Activated CD8-positive, alpha-beta memory T cell treated with anti-CD3 and anti-CD28 coated beads, Interleukin-2, amount 10 ng/mL, durations not matched to agents 7 days and 5 days (primary cell): ENCODE measurements around the gene PPIL4. TPM values are rescaled to one million over a fixed set of nuclear protein-coding genes. Genes with fewer than 3 reads are reported as not detected.
"Not testable (repeated sequence)": the region's sequence is repeated elsewhere in the genome, so short reads cannot be mapped to it uniquely, and the experiment has no call there.

Experiments
- ATAC-seq: fragments of 150-1000 bp; cut with Tn5 transposase; one replicate; pipeline ENCODE4 v1.10.0; 2021; ENCODE audit warnings: moderate library complexity
- CTCF ChIA-PET: fragments of 350-600 bp; sonication (Branson Sonifier 250); formaldehyde crosslinking; loops from one replicate; lab custom pipeline; 2021; ENCODE audit warnings: antibody characterized with exemption; lab: Charles Lee
- DNase-seq: peaks from one replicate; pipeline ENCODE4 v3.0.0-alpha.2; 2020
- H3K27ac Mint-ChIP-seq: one replicate; pipeline ENCODE4 v1.8.0; 2021; ENCODE audit warnings: mild to moderate bottlenecking, mixed read lengths
- H3K27me3 Mint-ChIP-seq: one replicate; pipeline ENCODE4 v1.8.0; 2021; ENCODE audit warnings: mixed read lengths
- H3K36me3 Mint-ChIP-seq: one replicate; pipeline ENCODE4 v1.8.0; 2021; ENCODE audit warnings: mild to moderate bottlenecking, mixed read lengths
- H3K4me1 Mint-ChIP-seq: one replicate; pipeline ENCODE4 v1.8.0; 2021; ENCODE audit warnings: mixed read lengths
- H3K4me3 Mint-ChIP-seq: one replicate; pipeline ENCODE4 v1.8.0; 2021; ENCODE audit warnings: mild to moderate bottlenecking, moderate library complexity, mixed read lengths
- H3K9me3 Mint-ChIP-seq: one replicate; pipeline ENCODE4 v1.8.0; 2022; ENCODE audit warnings: low read depth, mixed read lengths
- total RNA-seq, 2 experiments: library from RNA; stranded (reverse); gene quantifications; one replicate each; pipeline ENCODE4 v1.2.3, GENCODE V29; 2021

PPIL4 gene
- total RNA-seq, 2 experiments from 2014 or later: 17.8 to 18.7 TPM

DNA sequence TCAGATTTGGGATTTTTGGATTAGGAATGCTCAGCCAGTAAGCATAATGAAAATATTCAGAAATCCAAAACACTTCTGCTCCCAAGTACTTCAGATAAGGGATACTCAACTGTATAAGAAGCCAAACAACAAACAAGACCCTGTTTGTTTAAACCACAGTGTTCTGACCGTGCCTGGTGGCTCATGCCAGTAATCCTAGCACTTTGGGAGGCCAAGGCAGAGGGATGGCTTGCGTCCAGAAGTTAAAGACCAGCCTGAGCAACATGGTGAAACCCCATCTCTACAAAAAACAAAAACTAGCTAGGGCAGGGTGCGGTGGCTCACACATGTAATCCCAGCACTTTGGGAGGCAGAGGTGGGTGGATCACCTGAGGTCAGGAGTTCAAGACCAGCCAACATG is 85.6 kb downstream of the PPIL4 start:
- CTCF ChIA-PET: interaction anchor here (1.3 kb wide), 1 partner anchor 40 kb away, joined by 3 read pairs; no protein-coding TSS in a partner anchor
- not testable (repeated sequence) for DNase-seq, ATAC-seq, H3K9me3 Mint-ChIP-seq, H3K27me3 Mint-ChIP-seq, H3K4me3 Mint-ChIP-seq, H3K27ac Mint-ChIP-seq, H3K4me1 Mint-ChIP-seq
- H3K36me3 Mint-ChIP-seq: peaks cover 50% of the 10 kb centered on the region

DNA sequence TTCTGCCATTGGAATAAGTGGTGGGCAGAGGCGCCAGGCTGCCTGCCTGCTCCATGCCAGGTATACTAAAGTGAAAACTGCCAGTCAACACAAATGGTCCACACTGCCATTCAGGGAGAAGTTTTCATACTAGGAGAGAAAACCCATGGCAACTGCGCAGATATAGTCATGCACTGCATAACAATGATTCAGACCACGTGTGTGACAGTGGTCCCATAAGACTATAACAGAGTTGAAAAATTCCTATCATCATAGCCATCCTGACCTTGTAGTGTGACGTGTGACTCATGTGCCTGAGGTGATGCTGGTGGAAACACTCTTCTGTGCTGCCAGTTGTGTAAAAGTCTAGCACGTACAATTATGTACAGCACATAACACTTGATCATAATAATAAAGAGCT is 86.1 kb downstream of the PPIL4 start:
- ATAC-seq: no peak

DNA sequence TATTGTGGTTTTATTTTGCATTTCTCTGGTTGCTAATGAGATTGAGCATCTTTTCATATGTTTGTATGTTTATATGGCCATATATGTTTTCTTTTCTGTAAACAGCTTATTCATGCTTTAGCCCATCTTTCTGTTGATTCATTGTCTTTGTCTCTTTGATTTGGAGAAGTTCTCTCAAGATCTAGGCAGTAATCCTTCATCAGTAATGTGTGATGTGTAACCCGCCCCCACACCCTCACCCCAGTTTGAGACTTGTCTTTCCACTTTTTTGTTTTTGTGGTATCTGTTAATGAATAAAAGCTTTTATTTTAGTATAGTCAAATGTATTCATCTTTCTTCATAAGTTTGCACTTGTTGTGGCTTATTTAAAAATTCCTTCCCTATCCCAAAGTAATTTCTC is 87.0 kb downstream of the PPIL4 start:
- DNase-seq (no peak), ATAC-seq (no peak)
- CTCF ChIA-PET: no interaction called here
- Mint-ChIP-seq H3K27ac (no peak overlapping the region), H3K9me3 (no peaks in the 10 kb centered on the region), H3K27me3 (no peaks in the 10 kb centered on the region), H3K4me3 (no peak overlapping the region), H3K4me1 (peaks cover 4% of the 10 kb centered on the region), H3K36me3 (peaks cover 47% of the 10 kb centered on the region)

More for the DNA sequence above, 86.1 kb downstream of the PPIL4 start:
- Mint-ChIP-seq H3K36me3 (peaks cover 50% of the 10 kb centered on the region), H3K27me3 (no peaks in the 10 kb centered on the region), H3K4me3 (no peak overlapping the region), H3K9me3 (no peaks in the 10 kb centered on the region), H3K27ac (no peak overlapping the region), H3K4me1 (peaks cover 7% of the 10 kb centered on the region)
- CTCF ChIA-PET: interaction anchor here (1.3 kb wide), 1 partner anchor 39 kb away, joined by 3 read pairs; no protein-coding TSS in a partner anchor
- no peak for DNase-seq

DNA sequence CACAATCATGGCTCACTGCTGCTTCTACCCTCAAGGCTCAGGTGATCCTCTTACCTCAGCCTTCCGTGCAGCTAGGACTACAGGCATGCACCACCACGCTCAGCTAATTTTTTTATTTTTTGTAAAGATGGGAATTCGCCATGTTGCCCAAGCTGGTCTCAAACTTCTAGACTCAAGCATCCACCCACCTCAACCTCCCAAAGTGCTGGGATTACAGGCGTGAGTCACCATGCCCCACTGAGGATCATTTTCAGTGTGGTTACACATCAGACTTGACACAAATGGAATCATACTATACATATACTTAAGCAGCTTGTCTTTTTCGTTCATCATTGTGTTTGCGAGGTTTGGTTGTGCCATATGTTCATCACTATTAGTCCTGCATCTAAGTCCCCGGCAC is 87.6 kb downstream of the PPIL4 start:
- Mint-ChIP-seq H3K27ac (no peak overlapping the region), H3K36me3 (peaks cover 44% of the 10 kb centered on the region), H3K9me3 (no peaks in the 10 kb centered on the region), H3K27me3 (no peaks in the 10 kb centered on the region), H3K4me1 (peaks cover 5% of the 10 kb centered on the region), H3K4me3 (no peak overlapping the region)
- ATAC-seq (no peak), DNase-seq (no peak)
- CTCF ChIA-PET: no interaction called here

DNA sequence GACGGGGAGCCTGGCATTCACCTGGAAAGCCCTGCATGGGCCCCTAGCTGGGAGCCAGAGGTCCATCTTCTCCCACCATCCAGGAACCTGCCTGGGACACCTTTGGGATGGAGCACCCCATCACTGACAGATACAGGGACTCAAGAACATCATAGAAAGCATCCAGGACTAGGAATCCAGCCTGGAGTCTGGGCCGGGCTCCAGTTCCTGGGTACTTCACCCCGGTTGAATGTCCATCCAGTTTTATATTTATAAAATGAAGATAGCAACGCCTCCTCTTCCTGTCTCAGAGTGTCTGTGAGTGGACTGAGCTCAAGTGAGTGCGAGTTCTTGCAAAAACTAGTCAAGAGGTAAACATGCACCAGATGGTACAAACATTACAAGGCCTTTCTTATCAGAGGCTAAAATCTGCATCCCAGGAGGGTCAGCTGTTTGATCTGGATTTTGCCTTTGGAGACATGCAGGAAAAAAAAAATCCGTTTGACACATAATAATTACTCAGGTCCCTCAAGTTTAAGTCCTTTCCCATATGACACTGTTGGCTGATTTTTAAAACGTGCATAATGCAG is 88.4 kb downstream of the PPIL4 start:
- Mint-ChIP-seq H3K27ac (no peak overlapping the region), H3K27me3 (no peaks in the 10 kb centered on the region), H3K36me3 (peaks cover 37% of the 10 kb centered on the region), H3K4me3 (no peak overlapping the region), H3K4me1 (peaks cover 5% of the 10 kb centered on the region), H3K9me3 (no peaks in the 10 kb centered on the region)
- DNase-seq (no peak), ATAC-seq (no peak)
- CTCF ChIA-PET: no interaction called here

DNA sequence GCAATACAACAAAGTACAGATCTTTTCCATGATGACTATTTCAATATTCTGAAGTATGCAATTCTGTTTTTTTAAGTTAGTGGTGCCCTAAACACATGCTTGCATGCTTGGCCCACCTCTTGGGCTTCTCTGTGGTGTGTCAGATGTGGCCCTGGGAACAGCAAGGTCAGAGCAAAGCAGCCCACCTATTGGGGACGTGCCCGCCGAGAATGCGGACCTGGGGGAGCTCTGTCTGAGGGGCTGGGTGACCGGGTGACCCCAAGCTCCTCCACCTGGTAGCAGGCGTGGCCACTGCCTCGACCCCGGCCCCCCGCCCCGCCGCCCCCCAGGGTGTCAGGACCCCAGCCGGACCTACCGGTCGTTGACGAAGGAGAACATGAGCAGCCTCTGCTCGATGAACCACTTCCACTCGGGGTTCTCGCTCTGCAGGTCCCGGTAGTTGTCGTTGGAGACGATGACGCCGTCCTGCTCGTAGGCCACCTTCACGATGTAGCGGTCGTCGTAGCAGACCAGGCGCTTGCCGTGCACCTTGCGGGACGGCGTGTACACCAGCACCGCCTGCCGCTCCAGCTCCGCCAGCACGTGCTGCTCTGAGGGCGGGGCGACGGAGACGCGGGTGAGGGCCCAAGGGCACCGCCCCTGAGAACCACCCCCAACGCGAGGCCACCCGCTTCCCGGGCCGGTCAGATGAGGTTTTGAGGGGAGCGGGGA is 89.4 kb downstream of the PPIL4 start:
- Mint-ChIP-seq H3K27me3 (no peaks in the 10 kb centered on the region), H3K4me3 (no peak overlapping the region), H3K9me3 (no peaks in the 10 kb centered on the region), H3K27ac (no peak overlapping the region), H3K36me3 (peaks cover 33% of the 10 kb centered on the region), H3K4me1 (peaks cover 5% of the 10 kb centered on the region)
- ATAC-seq (no peak), DNase-seq (no peak)
- CTCF ChIA-PET: no interaction called here

DNA sequence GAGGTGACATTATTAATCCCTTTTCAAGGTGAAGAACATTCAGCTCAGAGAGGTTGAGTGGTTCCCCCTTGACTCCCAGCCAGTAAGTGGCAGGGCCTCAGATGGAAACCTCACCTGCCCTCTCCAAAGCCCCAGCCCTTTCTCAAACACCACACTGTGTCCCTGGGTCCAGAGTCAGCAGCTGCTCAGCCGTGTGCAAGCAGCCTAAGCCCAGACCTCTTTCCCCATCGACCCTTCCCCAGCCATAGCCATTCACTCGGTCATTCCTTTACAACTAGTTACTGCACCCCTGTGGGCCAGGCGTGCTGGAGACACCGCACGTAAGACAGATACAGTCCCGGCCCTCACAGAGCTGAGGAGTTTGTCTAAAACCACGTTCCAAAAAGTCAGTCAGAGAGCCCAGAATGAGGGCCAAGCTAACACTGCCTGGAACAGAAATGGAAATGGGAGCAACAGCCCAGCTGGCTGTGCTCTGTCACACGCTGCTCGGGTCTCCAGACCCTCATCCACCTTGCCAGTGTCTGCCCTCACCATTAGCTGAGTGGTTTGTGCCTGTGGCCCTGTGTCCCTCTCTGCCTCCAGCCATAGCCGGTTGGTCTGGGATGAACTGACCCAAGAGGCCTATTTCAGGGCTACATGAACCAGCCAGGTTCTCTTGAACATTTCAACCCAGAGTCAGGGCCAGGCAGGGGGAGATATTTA is 90.7 kb downstream of the PPIL4 start:
- Mint-ChIP-seq H3K36me3 (peaks cover 29% of the 10 kb centered on the region), H3K4me3 (no peak overlapping the region), H3K27ac (no peak overlapping the region), H3K9me3 (no peaks in the 10 kb centered on the region), H3K4me1 (peaks cover 8% of the 10 kb centered on the region), H3K27me3 (no peaks in the 10 kb centered on the region)
- DNase-seq (no peak), ATAC-seq (no peak)
- CTCF ChIA-PET: interaction anchor here (0.8 kb wide), 1 partner anchor 49 kb away, joined by 4 read pairs; no protein-coding TSS in a partner anchor

Other genes starting within 250 kb of the PPIL4 start
- gene TAB2, start 228.3 kb downstream of the PPIL4 start, total RNA-seq: 100 to 1,000 TPM; 120 to 138 TPM
- 10 to 100 TPM in 1 of 2 experiments, 1 to 10 TPM in 1; 7.4 to 10.6 TPM for gene SUMO4, start 145.8 kb downstream of the PPIL4 start, total RNA-seq
- gene ZC3H12D, start 61.0 kb downstream of the PPIL4 start, total RNA-seq: 10 to 100 TPM; 25.3 to 37.5 TPM
- 10 to 100 TPM; 16.4 to 16.5 TPM for gene GINM1, start 20.3 kb upstream of the PPIL4 start, total RNA-seq
- gene KATNA1, start 102.7 kb upstream of the PPIL4 start, total RNA-seq: 10 to 100 TPM; 22.3 to 22.7 TPM
- 10 to 100 TPM; 28.5 to 33.1 TPM for gene LATS1, start 172.1 kb upstream of the PPIL4 start, total RNA-seq
- 10 to 100 TPM; 67.7 to 75.3 TPM for gene NUP43, start 200.5 kb upstream of the PPIL4 start, total RNA-seq
- gene PCMT1, start 203.7 kb upstream of the PPIL4 start, total RNA-seq: 100 to 1,000 TPM in 1 of 2 experiments, 10 to 100 TPM in 1; 96.0 to 102 TPM